Astrocyte (in vitro differentiated cells and primary cell): ENCODE data around the gene AGBL4. TPM values are rescaled to one million over a fixed set of nuclear protein-coding genes. Genes with fewer than 3 reads are reported as not detected.

Experiments
- DNase-seq: peaks from one replicate; pipeline ENCODE4 v3.0.0-alpha.2; 2010; ENCODE audit warnings: low read depth
- FAIRE-seq: peaks from 2 replicates; lab custom pipeline; 2011; peaks lifted over from hg19 to GRCh38; lab: Jason Lieb, UNC
- H2AFZ ChIP-seq: 2 replicates; pipeline ENCODE4 v1.6.0; 2012; ENCODE audit warnings: low read depth, low read length, inconsistent platforms
- H3K27ac ChIP-seq: 2 replicates; pipeline ENCODE4 v1.5.1; 2011; ENCODE audit warnings: low read depth, low read length, inconsistent platforms
- H3K27me3 ChIP-seq: 2 replicates; pipeline ENCODE4 v1.6.0; 2011; ENCODE audit warnings: low read length, inconsistent platforms; ENCODE audit not compliant: insufficient read depth
- H3K36me3 ChIP-seq: 2 replicates; pipeline ENCODE4 v1.5.1; 2011; ENCODE audit warnings: low read length, inconsistent platforms; ENCODE audit not compliant: insufficient read depth
- H3K4me1 ChIP-seq: 2 replicates; pipeline ENCODE4 v1.5.1; 2011; ENCODE audit warnings: low read length, inconsistent platforms; ENCODE audit not compliant: insufficient read depth
- H3K4me2 ChIP-seq: 2 replicates; pipeline ENCODE4 v1.6.0; 2012; ENCODE audit warnings: low read length, inconsistent platforms
- H3K4me3 ChIP-seq: 2 replicates; pipeline ENCODE4 v1.5.1; 2011; ENCODE audit warnings: low read depth, mild to moderate bottlenecking, low read length, inconsistent platforms; ENCODE audit not compliant: insufficient read depth
- H3K79me2 ChIP-seq: 2 replicates; pipeline ENCODE4 v1.6.0; 2012; ENCODE audit warnings: mild to moderate bottlenecking, low read length, inconsistent platforms; ENCODE audit not compliant: insufficient read depth
- H3K9ac ChIP-seq: 2 replicates; pipeline ENCODE4 v1.6.0; 2012; ENCODE audit warnings: mild to moderate bottlenecking, low read length, inconsistent platforms
- H3K9me3 ChIP-seq: 2 replicates; pipeline ENCODE4 v1.5.1; 2012; ENCODE audit warnings: low read depth, mild to moderate bottlenecking, low read length, inconsistent platforms; ENCODE audit not compliant: insufficient read depth
- H4K20me1 ChIP-seq: 2 replicates; pipeline ENCODE4 v1.6.0; 2012; ENCODE audit warnings: low read length, inconsistent platforms; ENCODE audit not compliant: insufficient read depth
- H3K27ac Mint-ChIP-seq: one replicate; pipeline ENCODE4 v1.8.0; 2021; ENCODE audit warnings: mild to moderate bottlenecking, mixed read lengths; ENCODE audit not compliant: unreplicated experiment
- H3K27me3 Mint-ChIP-seq: one replicate; pipeline ENCODE4 v1.8.0; 2021; ENCODE audit warnings: low read depth, mixed read lengths; ENCODE audit not compliant: unreplicated experiment
- H3K36me3 Mint-ChIP-seq: one replicate; pipeline ENCODE4 v1.8.0; 2021; ENCODE audit warnings: low read depth, mixed read lengths; ENCODE audit not compliant: unreplicated experiment
- H3K4me1 Mint-ChIP-seq: one replicate; pipeline ENCODE4 v1.8.0; 2021; ENCODE audit warnings: low read depth, mixed read lengths; ENCODE audit not compliant: unreplicated experiment
- H3K4me3 Mint-ChIP-seq: one replicate; pipeline ENCODE4 v1.8.0; 2021; ENCODE audit warnings: mild to moderate bottlenecking, moderate library complexity, mixed read lengths; ENCODE audit not compliant: unreplicated experiment
- H3K9me3 Mint-ChIP-seq: one replicate; pipeline ENCODE4 v1.8.0; 2021; ENCODE audit warnings: mild to moderate bottlenecking, mixed read lengths; ENCODE audit not compliant: unreplicated experiment
- CTCF ChIP-seq: IDR thresholded peaks from 2 replicates; pipeline ENCODE4 v1.5.1; 2011; ENCODE audit warnings: low read depth, mild to moderate bottlenecking, inconsistent platforms, low read length, moderate library complexity; ENCODE audit not compliant: insufficient read depth
- EZH2 ChIP-seq: IDR thresholded peaks from 2 replicates; pipeline ENCODE4 v1.6.1; 2012; ENCODE audit warnings: mild to moderate bottlenecking, low read length, inconsistent platforms; ENCODE audit not compliant: insufficient read depth
- total RNA-seq: library from RNA; stranded (reverse); gene quantifications from 2 replicates; pipeline ENCODE4 v1.2.1, GENCODE V29; 2021

The AGBL4 gene
- total RNA-seq, 1 donor from 2014 or later: not detected

GRCh38 chr1:48667782-48668181, 1356.0 kb downstream of the AGBL4 start:
- Histone ChIP-seq H3K36me3 (no peaks in the 10 kb centered on the region), H3K9ac (no peak overlapping the region), H3K9me3 (no peaks in the 10 kb centered on the region), H3K4me3 (no peak overlapping the region), H3K27me3 (peaks cover 7% of the 10 kb centered on the region), H3K27ac (no peak overlapping the region), H4K20me1 (no peaks in the 10 kb centered on the region), H3K4me2 (no peak overlapping the region), H3K4me1 (no peaks in the 10 kb centered on the region), H2AFZ (no peak overlapping the region), H3K79me2 (no peaks in the 10 kb centered on the region)
- Mint-ChIP-seq H3K4me3 (no peak overlapping the region), H3K36me3 (no peaks in the 10 kb centered on the region), H3K9me3 (no peaks in the 10 kb centered on the region), H3K4me1 (no peaks in the 10 kb centered on the region), H3K27me3 (peaks cover 12% of the 10 kb centered on the region), H3K27ac (no peak overlapping the region)
- FAIRE-seq (no peak), DNase-seq (no peak)
- no peak for TF ChIP-seq CTCF
- no peak for TF ChIP-seq EZH2

DNA sequence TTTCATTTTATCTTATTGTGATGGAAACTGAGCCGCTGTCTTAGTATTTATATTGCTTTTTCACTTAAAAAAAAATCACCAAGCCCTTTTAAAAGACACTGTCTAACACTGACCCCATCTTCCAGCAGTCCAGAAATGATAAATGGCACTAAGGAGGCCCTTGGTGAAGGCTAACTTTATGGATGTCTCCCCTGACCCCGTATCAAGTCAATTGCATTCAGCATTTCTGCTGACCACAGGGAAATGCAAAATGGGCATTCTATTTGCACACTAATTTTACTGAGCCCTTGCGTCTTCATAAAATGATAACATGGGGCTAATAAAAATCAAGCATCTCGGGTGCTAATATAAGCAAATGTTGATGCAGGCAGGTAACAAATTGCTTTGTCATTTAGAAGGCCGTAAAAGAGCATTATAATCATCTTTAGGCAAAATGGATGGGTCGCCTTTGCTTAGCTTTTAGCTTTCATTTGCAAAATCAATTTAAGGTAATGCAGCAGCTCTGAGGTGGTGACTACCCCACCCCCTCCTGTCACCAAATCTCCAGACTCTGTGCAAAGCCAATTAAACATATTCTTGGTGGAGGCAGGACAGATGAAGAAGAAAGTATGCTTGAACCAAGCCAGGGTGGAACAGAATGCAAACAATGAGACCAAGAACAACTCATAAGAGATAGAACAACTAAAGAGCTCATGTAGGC, 1357.9 kb downstream of the AGBL4 start:
- no peak overlapping the region for H3K27ac Mint-ChIP-seq
- H3K9me3 ChIP-seq: no peaks in the 10 kb centered on the region
- H3K36me3 ChIP-seq: no peaks in the 10 kb centered on the region
- FAIRE-seq (no peak), DNase-seq (no peak)
- no peaks in the 10 kb centered on the region for H3K4me1 Mint-ChIP-seq
- peaks cover 20% of the 10 kb centered on the region for H3K27me3 Mint-ChIP-seq
- no peak overlapping the region for H3K9ac ChIP-seq
- no peaks in the 10 kb centered on the region for H3K4me1 ChIP-seq
- H3K4me2 ChIP-seq: no peak overlapping the region
- no peaks in the 10 kb centered on the region for H3K9me3 Mint-ChIP-seq
- no peak overlapping the region for H2AFZ ChIP-seq
- H3K4me3 Mint-ChIP-seq: no peak overlapping the region
- no peak overlapping the region for H3K4me3 ChIP-seq
- TF ChIP-seq CTCF (no peak), EZH2 (no peak)
- no peaks in the 10 kb centered on the region for H4K20me1 ChIP-seq
- H3K27ac ChIP-seq: no peak overlapping the region
- peaks cover 7% of the 10 kb centered on the region for H3K27me3 ChIP-seq
- no peaks in the 10 kb centered on the region for H3K36me3 Mint-ChIP-seq
- no peaks in the 10 kb centered on the region for H3K79me2 ChIP-seq
